ENCODE results near the gene SLC12A1.
"Not testable (repeated sequence)": the region's sequence is repeated elsewhere in the genome, so short reads cannot be mapped to it uniquely, and the experiment has no call there.

SLC12A1 gene

DNA sequence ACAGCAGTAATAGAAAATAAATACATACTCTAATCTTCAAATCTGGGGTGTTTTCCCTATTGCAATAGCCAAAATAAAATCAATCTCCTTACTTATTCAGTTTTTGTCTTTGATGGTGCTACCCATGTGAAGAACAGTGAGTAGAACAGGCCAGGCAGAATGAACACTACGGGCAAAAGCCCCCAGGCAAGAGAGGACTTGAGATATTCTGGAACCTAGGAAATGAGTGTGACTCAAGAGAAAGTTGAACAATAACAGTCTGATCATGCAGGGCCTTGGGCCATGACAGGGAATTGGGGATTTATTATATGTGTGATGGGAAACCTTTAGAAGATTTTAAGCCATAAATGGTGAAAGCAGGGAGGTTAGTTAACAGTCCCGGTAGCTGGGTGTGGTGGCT is 111.1 kb downstream of the SLC12A1 start:
- no peak for DNase-seq (ENCODE audit: extremely low read depth, low read depth)
- TF ChIP-seq, protein P1, sequence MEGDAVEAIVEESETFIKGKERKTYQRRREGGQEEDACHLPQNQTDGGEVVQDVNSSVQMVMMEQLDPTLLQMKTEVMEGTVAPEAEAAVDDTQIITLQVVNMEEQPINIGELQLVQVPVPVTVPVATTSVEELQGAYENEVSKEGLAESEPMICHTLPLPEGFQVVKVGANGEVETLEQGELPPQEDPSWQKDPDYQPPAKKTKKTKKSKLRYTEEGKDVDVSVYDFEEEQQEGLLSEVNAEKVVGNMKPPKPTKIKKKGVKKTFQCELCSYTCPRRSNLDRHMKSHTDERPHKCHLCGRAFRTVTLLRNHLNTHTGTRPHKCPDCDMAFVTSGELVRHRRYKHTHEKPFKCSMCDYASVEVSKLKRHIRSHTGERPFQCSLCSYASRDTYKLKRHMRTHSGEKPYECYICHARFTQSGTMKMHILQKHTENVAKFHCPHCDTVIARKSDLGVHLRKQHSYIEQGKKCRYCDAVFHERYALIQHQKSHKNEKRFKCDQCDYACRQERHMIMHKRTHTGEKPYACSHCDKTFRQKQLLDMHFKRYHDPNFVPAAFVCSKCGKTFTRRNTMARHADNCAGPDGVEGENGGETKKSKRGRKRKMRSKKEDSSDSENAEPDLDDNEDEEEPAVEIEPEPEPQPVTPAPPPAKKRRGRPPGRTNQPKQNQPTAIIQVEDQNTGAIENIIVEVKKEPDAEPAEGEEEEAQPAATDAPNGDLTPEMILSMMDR (IDR thresholded peaks at IDR 0.05; ENCODE audit: low read depth, low read length) = no peak

DNA sequence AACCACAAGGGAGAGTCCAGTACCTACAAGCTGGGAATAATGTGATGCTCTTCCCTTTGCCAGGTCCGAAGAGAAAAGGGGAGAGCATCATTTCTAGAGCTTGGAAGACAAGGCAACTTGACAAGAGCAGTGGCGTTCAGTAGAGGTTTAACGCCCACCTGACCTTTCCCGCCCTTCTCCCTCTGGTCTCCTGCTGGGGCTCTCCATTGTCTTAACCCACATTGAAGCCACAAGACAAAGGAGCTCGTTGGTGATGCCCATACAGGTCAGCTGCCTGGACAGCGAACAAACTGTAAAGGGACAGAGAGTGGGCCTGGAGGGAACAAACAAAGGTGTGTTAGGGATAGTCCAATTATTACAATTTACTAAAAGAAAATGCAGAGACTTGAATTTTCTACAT is 112.0 kb downstream of the SLC12A1 start:
- TF ChIP-seq, protein P1 (IDR thresholded peaks at IDR 0.05; ENCODE audit: low read depth, low read length) = no peak
- DNase-seq (ENCODE audit: extremely low read depth, low read depth) = no peak

DNA sequence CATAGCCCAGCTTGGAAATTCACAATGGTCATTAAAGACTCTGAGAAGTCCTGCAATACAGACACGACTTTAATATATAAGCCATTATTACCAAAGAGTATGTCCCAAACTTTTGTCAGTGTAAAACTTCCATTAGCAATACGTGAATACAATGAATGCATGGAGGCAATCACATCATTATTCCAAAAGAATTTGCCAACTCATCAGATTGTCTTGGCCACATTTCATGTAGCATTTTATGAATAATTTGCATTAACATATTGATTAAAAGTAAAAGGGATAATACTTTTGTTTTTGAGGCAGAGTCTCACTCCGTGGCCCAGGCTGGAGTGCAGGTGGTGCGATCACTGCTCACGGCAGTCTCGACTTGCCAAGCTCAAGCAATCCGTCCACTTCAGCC is 117.2 kb downstream of the SLC12A1 start:
- TF ChIP-seq, protein P1 (IDR thresholded peaks at IDR 0.05; ENCODE audit: low read depth, low read length) = no peak
- no peak for DNase-seq (ENCODE audit: extremely low read depth, low read depth)

DNA sequence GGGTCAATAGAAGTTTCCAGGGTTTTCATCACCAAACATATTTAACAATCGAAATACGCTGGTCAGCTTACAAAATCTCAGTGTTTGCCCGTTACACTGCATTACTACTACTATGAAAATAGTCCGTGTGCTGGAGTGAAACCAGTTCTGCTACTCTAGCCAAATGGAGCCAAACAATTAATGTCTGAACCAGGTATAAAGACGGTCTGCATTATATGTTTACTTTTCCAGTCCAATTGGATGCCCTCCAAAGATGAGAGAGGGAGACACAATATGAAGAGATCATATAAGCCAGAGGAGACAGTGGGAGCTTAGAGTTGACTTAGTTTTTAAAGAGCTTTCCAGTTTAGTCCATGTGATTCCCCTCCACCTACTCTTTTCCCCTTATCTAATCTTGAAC is 118.8 kb downstream of the SLC12A1 start:
- TF ChIP-seq, protein P1 (IDR thresholded peaks at IDR 0.05; ENCODE audit: low read depth, low read length) = no peak
- no peak for DNase-seq (ENCODE audit: extremely low read depth, low read depth)

DNA sequence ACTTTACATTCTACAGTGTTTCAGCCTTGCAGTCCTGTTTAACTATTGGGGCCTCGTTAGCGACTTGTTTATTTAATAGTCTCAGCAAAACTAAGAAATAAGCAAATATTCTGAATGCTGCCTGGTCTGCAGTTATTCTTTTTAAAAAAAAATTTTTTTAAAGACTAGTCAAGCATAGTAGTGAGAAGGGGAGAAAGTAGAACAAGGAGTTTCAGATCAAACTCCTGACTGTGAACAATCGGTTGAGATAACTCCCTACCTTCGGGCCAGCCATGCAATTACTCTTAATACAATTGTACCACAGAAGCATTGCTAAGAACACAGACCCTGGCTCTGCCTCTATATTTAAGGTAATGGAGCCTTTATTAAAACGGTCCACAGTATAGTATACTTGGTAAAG is 119.3 kb downstream of the SLC12A1 start:
- TF ChIP-seq, protein P1 (IDR thresholded peaks at IDR 0.05; ENCODE audit: low read depth, low read length) = no peak
- DNase-seq (ENCODE audit: extremely low read depth, low read depth) = no peak

DNA sequence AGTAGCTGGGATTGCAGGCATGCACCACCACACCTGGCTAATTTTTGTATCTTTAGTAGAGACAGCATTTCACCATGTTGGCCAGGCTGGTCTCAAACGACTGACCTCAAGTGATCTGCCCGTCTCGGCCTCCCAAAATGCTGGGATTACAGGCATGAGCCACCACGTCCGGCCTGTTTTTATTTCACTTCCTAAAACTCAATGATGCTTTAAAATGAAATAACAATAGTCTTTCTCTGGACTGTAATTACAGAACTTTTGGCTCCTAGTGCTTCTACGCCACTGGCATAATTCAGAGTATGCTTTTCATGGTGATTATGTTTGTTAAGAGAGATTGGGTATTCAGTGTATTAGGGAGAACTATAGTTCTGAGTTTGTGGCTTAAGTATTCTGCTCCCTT is 120.1 kb downstream of the SLC12A1 start:
- DNase-seq (ENCODE audit: extremely low read depth, low read depth) = not testable (repeated sequence)

DNA sequence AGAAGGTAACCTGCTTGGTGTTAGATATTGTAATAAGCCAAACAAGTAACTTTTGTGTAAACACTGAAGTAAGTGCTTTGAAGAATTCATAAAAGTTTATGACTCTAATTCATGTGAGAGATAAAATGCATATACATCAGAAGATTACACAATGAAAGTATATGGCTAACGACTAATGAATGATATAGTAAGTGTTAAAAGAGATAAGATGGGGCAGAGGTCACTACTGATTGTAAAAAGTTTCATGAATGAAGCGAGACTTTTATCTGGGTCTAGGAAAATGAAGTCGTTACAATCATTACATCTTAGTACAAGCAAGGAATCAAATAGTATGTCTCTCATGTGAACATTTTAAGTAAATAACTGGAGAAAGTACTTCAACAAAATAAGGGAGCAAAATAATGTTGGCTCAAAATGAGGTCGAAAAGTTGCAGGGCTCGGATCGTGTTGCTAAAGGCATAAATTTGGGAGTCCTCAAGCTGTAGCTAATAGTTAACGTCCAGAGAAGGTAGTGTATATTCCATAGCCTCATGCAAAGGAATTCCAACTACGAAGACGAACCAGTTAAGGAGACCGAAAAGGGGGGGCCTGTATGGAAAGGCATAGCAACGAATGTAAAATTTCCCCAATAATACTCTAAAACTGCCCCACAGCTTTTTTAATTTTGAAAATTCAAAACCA is 124.1 kb downstream of the SLC12A1 start:
- DNase-seq (ENCODE audit: extremely low read depth, low read depth) = no peak
- TF ChIP-seq, protein P1 (IDR thresholded peaks at IDR 0.05; ENCODE audit: low read depth, low read length) = no peak
